ENCODE data around the gene MGAT4A. TPM values are rescaled to one million over a fixed set of nuclear protein-coding genes. Genes with fewer than 3 reads are reported as not detected.

The MGAT4A gene
- total and polyA plus RNA-seq, 2 of the 13 experiments (the other 11 are each of a cell fraction or from before 2014, with no cell fraction given): 47.2 to 90.9 TPM

GRCh38 chr2:98649135-98649991 lies 81.6 kb downstream of the MGAT4A start (continued):
- TF ChIP-seq PHF20 (CRISPR knock-in tag; IDR thresholded peaks at IDR 0.05) (no peak), CBX1 (IDR thresholded peaks at IDR 0.05; ENCODE audit: low read depth) (no peak), SALL1 (CRISPR knock-in tag; IDR thresholded peaks at IDR 0.05) (peak; percentile 43; the same call in 1 of the 2 replicates), ZSCAN25 (CRISPR knock-in tag; IDR thresholded peaks at IDR 0.05) (no peak), ATM (IDR thresholded peaks at IDR 0.05; ENCODE audit: borderline replicate concordance) (no peak), TIGD3 (CRISPR knock-in tag; IDR thresholded peaks at IDR 0.05; ENCODE audit: borderline replicate concordance) (no peak), ZNF737 (CRISPR knock-in tag; IDR thresholded peaks at IDR 0.05; ENCODE audit: borderline replicate concordance) (no peak), ZNF10 (CRISPR knock-in tag; IDR thresholded peaks at IDR 0.05; ENCODE audit: borderline replicate concordance, low read depth) (no peak), MLXIP (CRISPR knock-in tag; IDR thresholded peaks at IDR 0.05; ENCODE audit: borderline replicate concordance) (no peak), ATF7-NPFF (CRISPR knock-in tag; IDR thresholded peaks at IDR 0.05; ENCODE audit: low read depth) (no peak), ZNF34 (CRISPR knock-in tag; IDR thresholded peaks at IDR 0.05; ENCODE audit: borderline replicate concordance) (0 out of 2 replicates have a peak, but pooled peaks have one; percentile 27), SMYD3 (CRISPR knock-in tag; IDR thresholded peaks at IDR 0.05) (no peak), ZNF501 (CRISPR knock-in tag; IDR thresholded peaks at IDR 0.05) (no peak), ZFAT (CRISPR knock-in tag; conservative IDR thresholded peaks at IDR 0.05) (no peak), SIN3A (IDR thresholded peaks at IDR 0.05; ENCODE audit: borderline replicate concordance, low read depth, low read length) (no peak), ZNF670 (CRISPR knock-in tag; IDR thresholded peaks at IDR 0.05; ENCODE audit: borderline replicate concordance) (0 out of 2 replicates have a peak, but pooled peaks have one; percentile 45)
- TF ChIP-seq, protein P1, sequence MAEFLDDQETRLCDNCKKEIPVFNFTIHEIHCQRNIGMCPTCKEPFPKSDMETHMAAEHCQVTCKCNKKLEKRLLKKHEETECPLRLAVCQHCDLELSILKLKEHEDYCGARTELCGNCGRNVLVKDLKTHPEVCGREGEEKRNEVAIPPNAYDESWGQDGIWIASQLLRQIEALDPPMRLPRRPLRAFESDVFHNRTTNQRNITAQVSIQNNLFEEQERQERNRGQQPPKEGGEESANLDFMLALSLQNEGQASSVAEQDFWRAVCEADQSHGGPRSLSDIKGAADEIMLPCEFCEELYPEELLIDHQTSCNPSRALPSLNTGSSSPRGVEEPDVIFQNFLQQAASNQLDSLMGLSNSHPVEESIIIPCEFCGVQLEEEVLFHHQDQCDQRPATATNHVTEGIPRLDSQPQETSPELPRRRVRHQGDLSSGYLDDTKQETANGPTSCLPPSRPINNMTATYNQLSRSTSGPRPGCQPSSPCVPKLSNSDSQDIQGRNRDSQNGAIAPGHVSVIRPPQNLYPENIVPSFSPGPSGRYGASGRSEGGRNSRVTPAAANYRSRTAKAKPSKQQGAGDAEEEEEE (CRISPR knock-in tag; IDR thresholded peaks at IDR 0.05; ENCODE audit: borderline replicate concordance): no peak
- TF ChIP-seq, protein P2, sequence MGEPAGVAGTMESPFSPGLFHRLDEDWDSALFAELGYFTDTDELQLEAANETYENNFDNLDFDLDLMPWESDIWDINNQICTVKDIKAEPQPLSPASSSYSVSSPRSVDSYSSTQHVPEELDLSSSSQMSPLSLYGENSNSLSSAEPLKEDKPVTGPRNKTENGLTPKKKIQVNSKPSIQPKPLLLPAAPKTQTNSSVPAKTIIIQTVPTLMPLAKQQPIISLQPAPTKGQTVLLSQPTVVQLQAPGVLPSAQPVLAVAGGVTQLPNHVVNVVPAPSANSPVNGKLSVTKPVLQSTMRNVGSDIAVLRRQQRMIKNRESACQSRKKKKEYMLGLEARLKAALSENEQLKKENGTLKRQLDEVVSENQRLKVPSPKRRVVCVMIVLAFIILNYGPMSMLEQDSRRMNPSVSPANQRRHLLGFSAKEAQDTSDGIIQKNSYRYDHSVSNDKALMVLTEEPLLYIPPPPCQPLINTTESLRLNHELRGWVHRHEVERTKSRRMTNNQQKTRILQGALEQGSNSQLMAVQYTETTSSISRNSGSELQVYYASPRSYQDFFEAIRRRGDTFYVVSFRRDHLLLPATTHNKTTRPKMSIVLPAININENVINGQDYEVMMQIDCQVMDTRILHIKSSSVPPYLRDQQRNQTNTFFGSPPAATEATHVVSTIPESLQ (CRISPR knock-in tag; conservative IDR thresholded peaks at IDR 0.05): no peak
- TF ChIP-seq, protein P3, sequence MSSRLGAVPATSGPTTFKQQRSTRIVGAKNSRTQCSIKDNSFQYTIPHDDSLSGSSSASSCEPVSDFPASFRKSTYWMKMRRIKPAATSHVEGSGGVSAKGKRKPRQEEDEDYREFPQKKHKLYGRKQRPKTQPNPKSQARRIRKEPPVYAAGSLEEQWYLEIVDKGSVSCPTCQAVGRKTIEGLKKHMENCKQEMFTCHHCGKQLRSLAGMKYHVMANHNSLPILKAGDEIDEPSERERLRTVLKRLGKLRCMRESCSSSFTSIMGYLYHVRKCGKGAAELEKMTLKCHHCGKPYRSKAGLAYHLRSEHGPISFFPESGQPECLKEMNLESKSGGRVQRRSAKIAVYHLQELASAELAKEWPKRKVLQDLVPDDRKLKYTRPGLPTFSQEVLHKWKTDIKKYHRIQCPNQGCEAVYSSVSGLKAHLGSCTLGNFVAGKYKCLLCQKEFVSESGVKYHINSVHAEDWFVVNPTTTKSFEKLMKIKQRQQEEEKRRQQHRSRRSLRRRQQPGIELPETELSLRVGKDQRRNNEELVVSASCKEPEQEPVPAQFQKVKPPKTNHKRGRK (CRISPR knock-in tag; IDR thresholded peaks at IDR 0.05): no peak
